Tibial artery (tissue), 4 donors: ENCODE measurements around the gene NPS.

Source experiments
- DNase-seq, 2 donors: peaks; one replicate each; pipeline ENCODE4 v3.0.0-alpha.2; 2019
- H3K27ac ChIP-seq, 2 donors: fragments of 200-600 bp; sonication (generic) in 1 of 2; 1 replicate in 1 of 2; 2 replicates in 1 of 2; pipeline ENCODE4 v1.5.1; 2018 to 2019; ENCODE audit warnings: mild to moderate bottlenecking in 1 of 2
- H3K27me3 ChIP-seq, 2 donors: fragments of 200-600 bp; sonication (generic) in 1 of 2; one replicate each; pipeline versions ENCODE4 v1.5.1 to v1.6.0; 2016 to 2019
- H3K36me3 ChIP-seq, 3 donors: fragments of 200-600 bp; sonication (generic) in 2 of 3; one replicate each; pipeline ENCODE4 v1.5.1; 2016 to 2019; ENCODE audit warnings: mild to moderate bottlenecking in 2 of 3
- H3K4me1 ChIP-seq, 4 donors: fragments of 200-600 bp; sonication (generic) in 2 of 4; 1 replicate in 3 of 4; 2 replicates in 1 of 4; pipeline ENCODE4 v1.5.1; 2016 to 2019
- H3K4me3 ChIP-seq, 2 donors: fragments of 200-600 bp; sonication (generic) in 1 of 2; 1 replicate in 1 of 2; 2 replicates in 1 of 2; pipeline ENCODE4 v1.5.1; 2018 to 2019; ENCODE audit warnings: mild to moderate bottlenecking in 2 of 2
- H3K9me3 ChIP-seq, 3 donors: fragments of 200-600 bp; sonication (generic) in 1 of 3; one replicate each; pipeline ENCODE4 v1.5.1; 2016 to 2019
- CTCF ChIP-seq, 2 experiments: fragments of 200-600 bp in 1 of 2; fragments of 450-650 bp in 1 of 2; IDR thresholded peaks; one replicate each; pipeline ENCODE4 v1.5.1; 2017 to 2019; ENCODE audit warnings: antibody characterized with exemption in 2 of 2, mild to moderate bottlenecking in 1 of 2, moderate library complexity in 1 of 2
- intact Hi-C: fragments of 100-400 bp; cut with DNase I; formaldehyde crosslinking; loops from one replicate; pipeline ENCODE4 v1.15.0; 2023; ENCODE audit warnings: low total_unique reads

The NPS gene

GRCh38 chr10:127565583-127565982 lies 16.5 kb downstream of the NPS start:
- Histone ChIP-seq H3K9me3 (no peaks in the 10 kb centered on the region), H3K27me3 (no peaks in the 10 kb centered on the region), H3K27ac (no peak overlapping the region), H3K36me3 (no peaks in the 10 kb centered on the region), H3K4me3 (no peak overlapping the region), H3K4me1 (no peaks in the 10 kb centered on the region)
- TF ChIP-seq CTCF (IDR thresholded peaks at IDR 0.05) = no peak
- DNase-seq = no peak
- intact Hi-C loops = no loop called here

GRCh38 chr10:127569210-127569609 lies 20.1 kb downstream of the NPS start:
- Histone ChIP-seq H3K9me3 (no peaks in the 10 kb centered on the region), H3K4me1 (no peaks in the 10 kb centered on the region), H3K4me3 (no peak overlapping the region), H3K36me3 (no peaks in the 10 kb centered on the region), H3K27me3 (no peaks in the 10 kb centered on the region), H3K27ac (no peak overlapping the region)
- no peak for DNase-seq
- intact Hi-C loops = no loop called here
- TF ChIP-seq CTCF (IDR thresholded peaks at IDR 0.05) = no peak

- intact Hi-C loops = no loop called here
- no peak for TF ChIP-seq CTCF (IDR thresholded peaks at IDR 0.05)
- no peaks in the 10 kb centered on the region for H3K9me3 ChIP-seq
- no peaks in the 10 kb centered on the region for H3K36me3 ChIP-seq
- no peak overlapping the region for H3K27ac ChIP-seq
- H3K4me1 ChIP-seq = no peaks in the 10 kb centered on the region
- no peaks in the 10 kb centered on the region for H3K27me3 ChIP-seq
- DNase-seq = no peak
- H3K4me3 ChIP-seq = no peak overlapping the region
Observed at GRCh38 chr10:127570036-127570435, 20.9 kb downstream of the NPS start.

GRCh38 chr10:127571386-127571785 lies 22.3 kb downstream of the NPS start:
- H3K36me3 ChIP-seq = no peaks in the 10 kb centered on the region

GRCh38 chr10:127576051-127576450 lies 26.9 kb downstream of the NPS start:
- DNase-seq = no peak
- Histone ChIP-seq H3K36me3 (no peaks in the 10 kb centered on the region), H3K9me3 (no peaks in the 10 kb centered on the region), H3K4me3 (no peak overlapping the region), H3K27me3 (peaks cover 0 to 3% of the 10 kb centered on the region in 2 donors), H3K4me1 (peaks cover 0 to 13% (median 3%) of the 10 kb centered on the region in 4 donors), H3K27ac (no peak overlapping the region)
- intact Hi-C loops = no loop called here
- no peak for TF ChIP-seq CTCF (IDR thresholded peaks at IDR 0.05)

More at GRCh38 chr10:127571386-127571785, 22.3 kb downstream of the NPS start:
- Histone ChIP-seq H3K27me3 (no peaks in the 10 kb centered on the region), H3K4me1 (peaks cover 0 to 3% (median 0%) of the 10 kb centered on the region in 4 donors), H3K27ac (no peak overlapping the region), H3K4me3 (no peak overlapping the region), H3K9me3 (no peaks in the 10 kb centered on the region)
- intact Hi-C loops = no loop called here
- TF ChIP-seq CTCF (IDR thresholded peaks at IDR 0.05) = no peak
- no peak for DNase-seq

- H3K27ac ChIP-seq = no peak overlapping the region
- intact Hi-C loops = no loop called here
- peaks cover 0 to 3% of the 10 kb centered on the region in 2 donors for H3K27me3 ChIP-seq
- peaks cover 0 to 13% (median 3%) of the 10 kb centered on the region in 4 donors for H3K4me1 ChIP-seq
- no peak for DNase-seq
- H3K4me3 ChIP-seq = no peak overlapping the region
- TF ChIP-seq CTCF (IDR thresholded peaks at IDR 0.05) = no peak
- H3K9me3 ChIP-seq = no peaks in the 10 kb centered on the region
- H3K36me3 ChIP-seq = no peaks in the 10 kb centered on the region
Observed at GRCh38 chr10:127576740-127577161, 27.6 kb downstream of the NPS start.
